Measurements from ENCODE around the gene RIN2.

The RIN2 gene

DNA sequence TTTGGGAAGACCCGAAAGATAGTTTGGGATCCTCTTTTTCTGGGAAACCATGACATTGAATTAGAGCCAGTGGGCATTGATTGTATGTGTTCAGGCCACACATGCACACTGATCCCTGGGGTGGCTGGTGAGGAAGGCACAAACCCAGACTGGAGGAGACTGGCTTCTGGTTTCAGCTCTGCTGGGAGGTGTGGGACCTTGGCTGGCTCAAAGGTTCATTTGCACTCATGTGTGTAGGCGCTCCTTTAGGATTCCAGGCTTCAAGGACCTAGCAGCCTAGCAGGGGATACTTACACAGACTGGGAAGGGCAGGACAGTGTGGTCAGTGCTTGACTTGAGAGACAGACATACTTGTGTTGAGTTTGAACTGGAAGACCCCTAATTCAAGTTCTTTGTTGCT is 7.2 kb downstream of the RIN2 start:
- no peak for DNase-seq (ENCODE audit: low read depth)

DNA sequence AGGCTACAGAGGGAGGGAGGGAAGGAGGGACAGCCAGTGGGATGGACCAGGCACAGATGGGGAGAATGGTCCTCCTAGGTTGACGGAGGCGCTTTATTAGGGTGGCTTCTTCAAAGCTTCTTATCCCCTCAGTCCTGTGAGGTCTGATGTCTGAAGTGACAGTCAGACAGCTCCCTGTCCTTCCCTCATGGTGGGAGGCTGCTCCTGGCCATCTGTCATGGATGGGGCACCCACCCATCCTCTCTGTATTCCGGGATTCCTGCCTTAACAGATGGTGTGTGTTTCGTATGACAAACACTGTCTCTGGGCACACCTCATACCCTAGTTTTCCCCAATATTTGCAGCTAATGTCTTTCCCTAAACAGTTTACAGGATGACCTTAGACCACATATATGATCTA is 7.9 kb downstream of the RIN2 start:
- no peak for DNase-seq (ENCODE audit: low read depth)

DNA sequence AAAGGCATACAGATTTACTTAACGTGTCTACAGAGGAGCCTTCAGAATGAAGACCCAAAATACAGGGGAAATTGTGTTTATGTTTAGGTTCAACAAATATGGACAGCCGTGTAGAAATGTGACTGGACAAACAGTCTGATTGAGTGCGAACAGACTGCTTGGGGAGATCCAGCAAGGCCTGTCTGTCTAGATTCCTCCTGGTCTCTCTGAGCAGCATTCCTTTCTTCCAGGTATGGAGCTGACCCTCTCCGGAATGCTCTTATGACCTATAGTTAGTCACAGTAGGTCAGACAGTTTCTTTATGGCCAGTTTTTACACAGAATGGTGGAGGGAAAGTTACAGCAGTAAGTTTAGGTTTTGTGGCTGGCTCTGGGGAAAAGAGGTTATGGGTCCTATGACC is 9.0 kb downstream of the RIN2 start:
- DNase-seq (ENCODE audit: low read depth), result no peak

DNA sequence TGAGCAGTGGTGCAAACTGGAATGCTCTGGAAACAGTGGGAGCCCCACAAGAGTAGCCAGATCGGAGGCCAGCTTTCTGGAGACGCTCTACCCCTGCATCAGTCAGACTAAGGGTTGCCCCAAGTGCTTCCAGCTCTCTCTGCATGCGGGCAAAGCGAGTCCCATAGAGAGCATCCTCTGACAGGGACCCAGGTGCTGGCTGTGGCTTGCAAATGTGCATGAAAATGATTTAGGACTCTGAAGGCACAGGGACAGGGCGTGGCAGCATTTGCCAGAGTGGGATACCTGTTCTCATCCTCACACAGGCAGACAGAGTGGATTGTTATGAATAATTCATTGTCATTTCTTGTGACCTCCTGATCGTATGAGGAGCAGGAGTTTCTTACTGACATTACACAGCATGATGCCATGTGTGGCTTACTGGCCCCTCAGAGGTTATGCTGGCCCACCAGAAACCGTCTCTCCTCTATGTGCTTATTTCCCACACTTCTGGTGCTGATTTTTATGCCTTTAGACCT is 10.3 kb downstream of the RIN2 start:
- no peak for DNase-seq (ENCODE audit: low read depth)

DNA sequence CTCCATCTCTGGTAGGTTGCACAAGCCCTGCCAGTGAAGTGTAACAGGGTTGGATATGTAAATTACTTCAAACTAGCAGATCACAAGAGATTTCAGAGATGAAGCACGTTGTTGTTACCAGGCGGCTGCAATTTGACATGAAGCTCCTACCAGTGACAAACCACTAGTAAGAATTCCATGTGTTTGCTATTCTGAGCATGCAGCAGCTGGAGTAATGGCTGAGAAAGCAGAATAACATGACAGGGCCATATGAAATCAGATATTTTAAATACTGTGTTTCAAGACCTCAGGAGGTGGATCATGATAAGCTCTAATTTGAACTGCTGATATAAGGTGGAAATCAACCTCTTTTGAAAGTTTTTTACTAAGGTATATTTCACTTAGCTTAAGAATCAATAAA is 11.4 kb downstream of the RIN2 start:
- DNase-seq (ENCODE audit: low read depth), result no peak

DNA sequence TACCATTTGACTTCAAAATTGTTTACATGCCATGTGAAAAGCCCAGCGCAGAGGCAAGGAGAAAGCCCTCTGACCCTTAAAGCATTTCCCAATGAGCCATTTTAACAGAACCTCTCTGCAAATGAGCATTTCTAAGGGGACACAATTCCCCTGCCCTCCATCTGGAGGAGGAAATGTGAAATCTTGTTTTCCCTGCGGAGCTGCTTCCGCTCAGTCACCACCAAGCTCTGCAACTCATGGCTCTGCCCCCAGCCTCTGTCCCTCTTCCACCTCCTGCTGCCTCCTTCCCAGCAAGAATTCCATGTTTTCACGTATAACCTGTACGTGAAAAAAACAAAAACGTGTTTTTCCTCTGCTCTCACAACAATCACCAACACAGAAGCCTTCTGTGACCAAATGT is 12.3 kb downstream of the RIN2 start:
- DNase-seq (ENCODE audit: low read depth), result no peak

DNA sequence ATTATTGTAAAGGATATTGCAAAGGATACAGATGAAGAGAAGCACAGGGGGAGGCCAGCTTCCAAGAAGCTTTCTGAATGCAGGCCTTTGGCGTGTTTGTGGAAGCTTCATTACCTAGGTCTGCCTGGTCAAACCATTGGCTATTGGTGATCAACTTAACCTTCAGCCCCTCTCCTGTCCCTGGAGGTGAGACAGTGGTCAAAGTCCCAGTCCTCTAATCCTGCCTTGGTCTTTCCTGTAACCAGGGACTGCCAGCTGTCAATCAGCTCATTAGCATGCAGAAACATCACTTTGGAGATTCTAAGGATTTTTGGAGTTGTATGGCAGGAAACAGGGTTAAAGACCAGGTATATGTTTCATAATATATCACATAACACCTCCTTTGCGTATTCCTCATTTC is 13.0 kb downstream of the RIN2 start:
- no peak for DNase-seq (ENCODE audit: low read depth)

DNA sequence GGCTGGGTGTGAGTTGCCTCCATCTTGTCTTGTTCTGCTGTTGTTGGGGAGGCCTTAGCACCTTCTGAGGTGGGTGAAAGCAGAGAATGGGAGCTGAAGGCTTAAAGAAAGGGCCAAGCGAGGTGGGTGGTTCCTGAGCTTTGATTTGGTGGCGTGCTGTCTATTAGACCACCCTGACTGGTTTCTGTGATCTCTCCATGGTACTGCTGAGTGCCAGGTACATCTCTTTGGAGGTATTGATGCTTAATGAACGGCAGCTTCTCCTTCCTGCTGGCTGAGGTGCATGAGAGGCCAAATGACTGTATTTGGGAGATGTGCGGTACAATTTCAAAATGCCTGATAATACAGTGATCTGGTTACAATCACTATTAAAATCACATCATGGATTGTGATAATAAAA is 15.4 kb downstream of the RIN2 start:
- no peak for DNase-seq (ENCODE audit: low read depth)

DNA sequence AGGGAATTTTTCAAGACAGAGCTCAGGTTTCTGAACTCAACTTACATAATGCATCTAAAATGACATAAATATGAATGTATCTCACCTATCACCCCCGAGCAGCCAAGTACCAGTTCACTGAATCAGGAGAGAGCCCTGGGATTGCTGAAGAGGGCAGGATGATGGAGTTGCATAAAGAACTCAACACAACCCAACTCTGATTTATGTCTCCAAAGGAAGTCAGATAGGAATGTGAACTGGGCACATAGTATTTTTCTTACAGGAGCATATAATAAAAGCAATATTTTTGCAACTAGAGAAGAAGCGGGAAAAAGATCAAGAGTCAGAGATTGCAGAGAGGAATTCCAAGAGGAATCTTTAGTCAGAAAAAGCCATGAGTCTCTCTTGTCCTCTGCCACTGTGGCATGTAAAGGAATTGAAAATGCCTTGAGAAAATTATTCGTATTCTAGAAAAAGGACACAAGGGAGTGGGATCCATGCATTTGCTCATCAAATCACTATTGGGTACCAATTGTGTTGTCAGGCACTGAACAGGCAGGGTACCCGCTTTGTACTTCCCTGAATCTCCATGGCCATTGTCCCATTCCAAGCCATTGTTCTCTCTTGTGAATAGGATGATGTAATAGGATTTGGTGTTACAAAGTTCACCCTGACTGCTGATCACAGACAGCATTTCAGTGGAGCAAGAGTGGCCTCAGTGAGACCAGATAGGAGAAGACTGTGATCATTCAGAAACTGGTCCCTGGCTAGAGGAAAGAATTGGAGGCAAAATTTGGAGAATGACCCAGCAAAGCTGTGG is 16.3 kb downstream of the RIN2 start:
- DNase-seq (ENCODE audit: low read depth), result no peak

DNA sequence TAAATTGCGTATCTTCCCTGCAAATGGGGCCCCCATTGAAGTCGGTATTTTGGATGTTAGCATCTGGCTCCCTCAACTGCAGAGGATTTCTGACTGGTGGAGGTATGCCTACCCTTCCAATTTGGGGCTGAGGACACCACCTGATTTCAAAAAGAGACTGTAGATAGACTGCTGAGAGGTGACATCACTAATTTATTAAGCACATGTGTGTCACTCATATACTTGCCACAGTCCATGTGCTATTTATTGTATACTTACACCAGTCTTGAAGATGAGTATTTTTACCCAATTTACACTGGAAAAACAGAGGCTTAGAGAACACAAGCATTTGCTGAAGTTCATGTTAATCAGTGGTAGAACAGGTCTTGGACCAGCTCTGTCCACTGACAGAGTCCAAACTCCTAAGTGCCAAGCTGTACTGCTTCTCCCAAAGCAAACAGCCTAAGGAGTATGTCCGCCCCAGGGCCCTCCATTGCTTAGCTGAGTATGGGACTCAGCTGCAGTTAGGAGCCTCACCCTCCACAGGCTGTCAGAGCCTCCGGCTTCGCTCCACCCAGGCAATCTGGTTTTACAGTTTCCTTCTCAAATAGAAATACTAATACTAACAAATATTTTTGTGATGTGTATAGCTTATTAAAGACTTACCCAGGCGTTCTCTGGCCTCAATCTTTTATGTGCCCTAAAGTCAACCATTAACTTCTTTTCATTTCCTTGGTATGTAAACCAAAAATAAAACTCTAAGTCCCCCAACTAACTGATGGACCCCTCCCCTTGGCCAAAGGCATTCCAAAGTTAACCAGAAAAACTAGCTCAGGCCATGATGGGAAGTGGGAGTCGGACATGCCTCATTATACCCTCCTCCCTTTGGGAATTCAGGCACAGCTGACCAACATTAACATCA is 17.5 kb downstream of the RIN2 start:
- no peak for DNase-seq (ENCODE audit: low read depth)

DNA sequence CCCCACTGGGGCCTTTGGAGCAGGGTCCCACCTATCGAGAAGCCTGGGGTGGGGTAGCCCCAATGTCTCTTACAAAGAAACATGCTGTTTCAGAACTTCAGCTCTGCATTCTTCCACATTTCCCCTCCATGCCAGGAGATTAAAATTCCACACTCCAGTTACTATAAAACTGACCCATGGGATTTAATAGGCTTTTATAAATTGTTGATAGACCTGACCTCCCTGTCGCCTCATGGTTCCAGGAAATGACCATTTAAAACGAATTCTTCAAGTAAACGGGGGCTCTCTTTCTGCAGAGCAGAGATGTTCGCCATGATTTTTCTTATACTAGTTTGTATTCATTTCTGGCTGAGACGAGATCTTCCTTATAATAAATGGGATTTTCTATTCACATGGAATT is 19.3 kb downstream of the RIN2 start:
- DNase-seq (ENCODE audit: low read depth), result no peak

DNA sequence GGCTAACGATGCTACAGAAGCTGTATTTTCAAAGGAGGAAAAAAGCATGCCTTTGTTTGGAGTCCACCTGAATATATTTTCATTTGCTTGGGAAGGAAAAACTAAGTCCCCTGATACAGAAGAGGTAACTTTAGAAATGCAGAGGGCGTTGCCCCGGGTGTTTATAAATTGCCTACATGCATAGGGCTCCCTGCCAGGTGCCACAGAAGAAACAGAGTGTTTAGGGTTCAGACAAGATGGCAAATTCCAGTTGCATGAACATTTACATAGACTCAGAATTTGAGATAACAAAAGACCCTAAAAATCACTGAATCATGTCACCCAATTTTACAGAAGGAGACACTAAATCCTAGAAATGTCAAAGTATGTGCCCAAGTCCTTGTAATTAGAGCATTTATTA is 19.9 kb downstream of the RIN2 start:
- no peak for DNase-seq (ENCODE audit: low read depth)

DNA sequence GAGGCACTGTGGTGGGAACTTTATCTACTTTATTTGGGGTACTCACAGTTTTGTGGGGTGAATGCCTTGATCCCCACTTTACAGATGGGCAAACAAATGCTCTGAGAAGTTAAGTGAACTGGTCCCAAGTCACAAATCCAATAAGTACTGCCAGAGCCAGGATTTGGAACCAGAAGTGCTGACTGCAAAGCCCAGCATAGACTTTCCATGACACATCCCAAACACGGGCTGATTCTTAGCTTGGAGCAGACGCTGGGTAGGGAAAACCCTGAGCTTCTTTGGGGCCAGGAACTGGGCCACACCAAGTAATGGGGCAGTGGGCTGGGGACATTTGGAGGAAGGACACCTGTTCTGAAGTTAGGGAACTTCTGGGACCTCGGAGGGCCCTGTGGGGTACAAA is 20.3 kb downstream of the RIN2 start:
- no peak for DNase-seq (ENCODE audit: low read depth)

DNA sequence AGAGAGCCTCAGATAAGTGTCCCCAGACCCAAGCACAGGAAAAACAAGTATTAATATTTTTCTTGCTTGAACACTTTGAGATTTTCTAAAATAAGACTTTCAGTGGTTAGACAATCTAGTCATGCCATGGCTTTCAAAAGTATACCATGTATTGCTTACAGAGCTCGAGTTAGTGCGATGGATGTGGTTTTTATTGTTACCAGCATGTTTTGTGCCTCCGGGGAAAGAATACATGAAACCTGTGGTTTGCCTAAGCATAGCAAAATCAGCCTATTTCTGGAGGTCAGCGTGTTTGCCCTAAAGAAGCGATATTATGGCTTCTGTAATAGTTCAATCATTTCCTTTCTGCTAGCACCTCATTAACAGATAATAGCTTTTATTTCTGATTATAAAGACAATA is 21.6 kb downstream of the RIN2 start:
- no peak for DNase-seq (ENCODE audit: low read depth)

DNA sequence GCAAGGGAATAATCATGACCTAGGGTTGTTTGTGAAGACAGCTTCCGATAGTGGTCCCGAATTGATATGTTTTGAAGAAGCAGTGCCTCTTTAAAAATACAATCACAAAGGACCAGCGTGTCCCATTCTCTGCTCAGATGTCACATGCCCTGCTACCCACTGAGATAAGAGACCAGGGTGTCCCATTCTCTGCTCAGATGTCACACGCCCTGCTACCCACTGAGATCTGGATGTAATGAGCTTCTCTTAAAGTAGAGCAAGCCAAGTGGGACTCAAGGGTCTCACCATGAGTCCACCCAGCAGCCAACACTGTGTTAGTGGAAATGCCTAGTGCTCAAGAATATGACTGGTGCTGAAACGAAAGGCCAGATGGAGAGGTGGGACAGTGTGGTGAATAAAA is 22.2 kb downstream of the RIN2 start:
- DNase-seq (ENCODE audit: low read depth), result no peak

DNA sequence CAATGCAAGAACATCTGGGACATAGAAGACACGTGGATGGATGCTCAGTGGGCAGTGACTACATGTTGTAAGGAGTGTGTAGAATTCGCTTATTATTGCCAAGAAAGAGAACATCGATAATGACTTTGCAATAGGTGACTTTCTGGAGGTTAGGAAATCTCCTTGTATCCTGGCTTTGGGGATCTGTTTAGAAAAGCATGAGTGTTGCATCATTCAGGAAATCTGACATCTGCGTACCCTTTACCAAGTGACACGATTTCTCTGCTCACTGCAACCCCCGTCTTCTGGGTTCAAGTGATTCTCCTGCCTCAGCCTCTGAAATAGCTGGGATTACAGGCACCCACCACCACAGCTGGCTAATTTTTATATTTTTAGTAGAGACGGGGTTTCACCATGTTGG is 23.2 kb downstream of the RIN2 start:
- no peak for DNase-seq (ENCODE audit: low read depth)

DNA sequence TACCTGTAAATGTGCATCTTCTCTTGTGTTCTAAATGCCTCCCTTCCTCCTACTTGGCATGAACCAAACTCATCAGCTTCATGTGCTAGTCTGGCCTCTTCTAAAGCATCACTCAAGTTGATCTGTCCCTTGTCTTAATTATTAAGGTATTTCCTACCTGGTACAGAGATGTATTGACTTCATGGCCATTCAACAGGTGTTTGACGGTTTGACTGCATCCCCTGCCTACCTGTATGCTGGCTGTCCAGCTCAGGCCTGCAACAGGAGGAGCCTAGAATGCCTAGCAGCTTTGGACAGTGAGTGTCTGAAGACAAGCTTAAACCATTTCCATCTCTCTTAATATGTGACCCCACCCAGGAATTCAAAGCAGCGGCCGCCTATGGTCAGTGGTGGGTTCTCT is 24.6 kb downstream of the RIN2 start:
- no peak for DNase-seq (ENCODE audit: low read depth)

DNA sequence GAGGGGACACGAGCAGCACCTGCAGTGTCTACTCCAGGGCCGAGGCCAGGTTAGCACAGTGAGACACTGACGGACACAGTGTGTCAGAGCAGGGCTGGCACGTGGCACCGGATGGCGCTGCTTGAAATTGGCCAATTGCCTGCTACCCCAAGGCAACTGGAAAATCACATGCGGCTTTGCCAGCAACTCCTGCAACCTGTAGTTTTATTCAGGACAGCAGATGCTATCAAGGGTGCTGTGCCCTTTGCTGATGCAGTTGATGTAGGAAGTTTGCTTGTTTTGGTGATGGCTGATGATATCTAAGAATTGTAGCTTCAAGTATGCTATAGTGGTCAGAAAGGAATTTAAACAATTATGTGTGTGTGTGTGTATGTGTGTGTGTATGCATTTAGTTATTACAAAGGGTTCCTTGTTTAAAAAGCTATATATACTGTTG is 25.9 kb downstream of the RIN2 start:
- DNase-seq (ENCODE audit: low read depth), result no peak

DNA sequence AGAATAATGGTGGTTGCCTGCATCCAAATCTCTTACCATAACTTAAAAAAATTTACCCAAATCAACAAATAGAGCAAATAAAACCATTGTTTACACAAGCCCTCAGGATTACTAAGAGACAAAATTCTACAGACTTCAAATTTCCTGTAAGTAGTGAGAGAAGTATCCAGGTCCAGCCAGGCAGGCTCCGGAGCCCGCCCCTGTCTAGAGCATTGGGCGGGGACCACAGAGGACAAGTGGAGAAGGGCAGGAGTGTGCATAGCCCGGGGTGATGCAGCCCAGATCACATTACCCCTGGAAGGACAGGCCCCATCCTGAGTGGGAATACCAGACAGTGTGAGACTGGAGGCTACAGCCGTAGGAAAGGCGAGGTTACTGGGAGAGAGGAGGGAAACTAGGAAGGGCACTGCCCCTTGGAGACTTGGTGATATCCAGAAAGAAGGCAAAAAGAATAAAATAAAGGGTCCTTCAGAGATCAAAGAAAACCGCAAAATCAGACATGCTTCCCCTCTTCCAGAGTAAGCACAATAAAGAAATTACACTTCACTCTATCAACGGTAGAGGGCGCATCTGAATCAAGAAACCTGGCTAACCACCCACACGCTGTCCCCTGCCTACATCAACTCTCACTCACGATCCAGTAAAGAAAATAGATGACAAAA is 26.6 kb downstream of the RIN2 start:
- DNase-seq (ENCODE audit: low read depth), result no peak

DNA sequence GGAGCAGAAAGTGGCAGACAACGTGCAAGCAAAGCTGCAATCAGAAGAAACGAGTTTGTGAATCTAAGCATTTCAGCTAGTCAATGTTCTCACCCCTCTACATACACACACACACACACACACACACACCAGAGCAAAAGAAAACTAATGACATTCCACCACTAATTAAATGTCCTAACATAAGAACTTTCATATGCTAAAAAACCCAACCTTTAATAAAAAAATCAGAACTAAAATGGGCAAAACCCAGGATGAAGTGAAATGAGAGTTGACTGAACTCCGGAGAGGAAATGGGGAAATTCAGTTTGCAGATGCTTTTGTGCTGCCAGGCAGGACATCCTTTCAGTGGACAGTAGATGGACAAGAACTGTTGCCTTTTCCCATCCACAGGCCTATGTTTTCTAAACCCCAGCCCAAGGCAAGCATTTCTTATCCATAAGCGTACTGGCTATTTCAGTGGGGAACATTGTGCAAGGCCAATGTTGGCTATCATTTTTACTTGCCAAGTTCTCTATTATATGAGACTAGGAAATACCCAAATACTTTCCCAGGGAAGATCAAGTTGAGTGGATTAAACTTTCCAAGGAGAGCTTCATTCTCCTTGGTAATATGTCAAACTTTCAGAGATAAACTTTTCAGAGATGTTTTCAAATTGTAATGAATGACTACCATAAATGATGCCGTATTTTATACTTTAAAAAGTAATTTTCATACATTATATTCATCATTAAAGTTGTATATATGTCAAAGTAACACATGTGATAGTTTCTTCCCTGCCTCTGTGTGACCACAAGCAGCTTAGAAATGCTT is 27.3 kb downstream of the RIN2 start:
- DNase-seq (ENCODE audit: low read depth), result no peak

DNA sequence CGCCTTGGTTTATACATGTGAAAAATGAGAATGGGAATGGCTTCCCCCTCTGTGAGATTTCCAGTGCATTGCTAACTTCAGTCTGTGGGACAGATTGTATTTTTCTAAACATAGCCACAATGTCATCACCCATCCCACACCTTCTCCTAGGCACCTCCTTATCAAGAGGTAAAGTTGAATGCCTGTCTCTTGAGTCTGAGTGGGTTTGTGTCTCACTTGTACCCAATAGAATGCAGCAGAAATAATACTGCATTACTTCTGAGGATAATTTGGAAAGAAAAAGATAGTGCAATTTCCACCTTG is 27.9 kb downstream of the RIN2 start:
- no peak for DNase-seq (ENCODE audit: low read depth)

DNA sequence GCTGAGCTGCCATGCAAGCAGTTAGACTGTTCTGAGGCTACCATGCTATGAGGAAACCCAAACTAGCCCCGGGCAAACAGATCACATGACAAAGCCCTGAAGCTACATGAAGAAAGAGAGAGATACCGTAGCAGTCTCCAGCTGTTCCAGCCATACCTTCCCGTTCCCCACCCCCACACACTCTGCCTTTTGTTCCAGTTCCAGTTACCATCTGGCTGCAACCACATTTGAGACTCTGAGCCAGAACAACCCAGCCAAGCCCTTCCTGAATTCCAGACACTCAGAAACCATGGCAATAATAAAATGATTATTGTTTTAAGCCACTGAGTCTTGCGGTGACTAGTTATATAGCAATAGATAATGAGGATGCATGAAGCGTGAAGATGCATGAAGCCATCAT is 28.3 kb downstream of the RIN2 start:
- DNase-seq (ENCODE audit: low read depth), result no peak
